ENCODE results near the gene TXNDC2. TPM values are rescaled to one million over a fixed set of nuclear protein-coding genes. Genes with fewer than 3 reads are reported as not detected.
"Not testable (repeated sequence)": the region's sequence is repeated elsewhere in the genome, so short reads cannot be mapped to it uniquely, and the experiment has no call there.

TXNDC2 gene
- under 1 TPM in 1 of 3 donors, not detected in 2; 0.08 TPM for polyA plus RNA-seq (ENCODE audit: insufficient read length in 3 of 3)

- DNase-seq (ENCODE audit: low read depth in 3 of 3, low spot score in 2 of 3) = no peak
Observed at GRCh38 chr18:9885170-9886004, at the start of gene TXNDC2. Gene TXNDC2 (plus strand): TSS chr18:9885973. CDS start chr18:9886681, 708 bp downstream.

DNA sequence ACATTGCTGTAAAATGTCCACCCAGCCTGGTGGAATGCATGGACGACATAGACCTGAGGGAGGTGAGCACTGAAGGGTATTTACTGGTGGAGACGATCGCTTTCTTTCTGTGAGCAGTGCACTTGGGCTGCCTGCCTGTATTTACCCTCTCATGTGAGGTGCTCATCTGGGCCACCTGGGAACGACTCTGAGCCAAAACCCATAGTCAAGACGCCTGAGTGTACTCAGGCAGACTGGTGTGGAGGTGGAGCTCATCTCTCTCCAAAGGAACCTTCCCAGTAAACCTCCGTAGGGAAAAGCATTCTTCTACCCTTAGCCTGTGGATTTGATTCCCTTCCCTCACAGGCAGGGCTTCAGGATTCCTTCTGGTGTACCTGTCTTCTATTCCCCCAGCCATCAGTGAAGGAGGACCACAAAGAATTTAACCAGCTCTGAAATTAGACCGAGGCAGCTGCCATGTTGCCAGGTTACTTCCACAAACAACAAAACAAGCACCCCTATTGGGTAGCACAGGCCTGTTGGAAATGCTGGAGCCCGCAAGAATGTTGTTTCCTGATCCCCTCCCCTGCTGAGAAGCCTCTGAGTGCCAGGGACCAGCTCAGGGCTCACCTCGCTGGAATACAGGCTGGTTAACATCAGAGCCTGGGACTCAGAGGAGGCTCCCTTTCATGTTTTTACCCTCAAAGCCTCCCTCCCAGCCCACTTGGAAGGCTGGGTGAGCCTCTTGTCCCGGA is 47.5 kb upstream of the TXNDC2 start:
- no peak for DNase-seq (ENCODE audit: low read depth in 3 of 3, low spot score in 2 of 3)

- no peak for DNase-seq (ENCODE audit: low read depth in 3 of 3, low spot score in 2 of 3)
Observed at GRCh38 chr18:9839211-9839610, 46.6 kb upstream of the TXNDC2 start.

- no peak for DNase-seq (ENCODE audit: low read depth in 3 of 3, low spot score in 2 of 3)
Observed at GRCh38 chr18:9839853-9840252, 45.9 kb upstream of the TXNDC2 start.

- no peak for DNase-seq (ENCODE audit: low read depth in 3 of 3, low spot score in 2 of 3)
Observed at GRCh38 chr18:9841752-9842151, 44.0 kb upstream of the TXNDC2 start.

- DNase-seq (ENCODE audit: low read depth in 3 of 3, low spot score in 2 of 3) = no peak
Observed at GRCh38 chr18:9842448-9842847, 43.3 kb upstream of the TXNDC2 start.

DNA sequence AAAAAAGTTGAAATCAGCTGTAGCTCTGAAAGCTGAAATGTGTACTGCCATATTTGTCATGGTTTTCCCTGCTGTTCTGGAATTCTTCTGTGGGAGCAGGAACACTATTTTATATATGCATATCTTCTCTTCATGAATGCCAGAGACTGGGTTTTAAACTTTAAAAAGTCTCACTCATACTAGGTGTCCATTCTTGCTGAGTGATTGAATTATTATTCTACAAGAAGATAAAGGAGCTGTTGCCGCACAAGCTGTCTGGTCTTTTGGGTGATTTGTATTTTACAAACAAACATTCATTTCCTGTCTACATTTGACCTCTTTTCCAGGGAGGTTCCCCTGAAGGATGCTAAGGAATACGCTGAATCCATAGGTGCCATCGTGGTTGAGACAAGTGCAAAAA is 40.5 kb upstream of the TXNDC2 start:
- DNase-seq (ENCODE audit: low read depth in 3 of 3, low spot score in 2 of 3) = no peak

GRCh38 chr18:9846162-9846925 is 39.4 kb upstream of the TXNDC2 start:
- DNase-seq (ENCODE audit: low read depth in 3 of 3, low spot score in 2 of 3) = no peak

GRCh38 chr18:9848170-9848879 is 37.4 kb upstream of the TXNDC2 start:
- no peak for DNase-seq (ENCODE audit: low read depth in 3 of 3, low spot score in 2 of 3)

- DNase-seq (ENCODE audit: low read depth in 3 of 3, low spot score in 2 of 3) = no peak
Observed at GRCh38 chr18:9849407-9850283, 36.1 kb upstream of the TXNDC2 start.

DNA sequence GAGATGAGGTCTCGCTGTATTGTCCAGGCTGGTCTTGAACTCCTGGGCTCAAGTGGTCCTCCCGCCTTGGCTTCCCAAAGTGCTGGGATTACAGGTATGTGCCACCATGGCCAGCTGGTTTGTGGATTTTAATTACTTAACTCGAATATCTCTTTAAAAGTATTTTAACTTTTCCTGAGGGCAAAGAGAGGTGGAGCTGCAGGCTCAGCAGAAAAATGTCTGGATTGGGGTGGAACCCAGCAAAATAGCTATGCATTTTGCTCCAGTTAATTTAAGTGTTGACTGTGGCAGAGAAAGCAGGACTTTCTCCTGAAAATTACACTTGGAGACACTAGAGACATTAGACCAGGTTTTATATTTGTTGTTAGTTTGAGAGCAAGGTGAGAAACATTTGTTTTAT is 35.5 kb upstream of the TXNDC2 start:
- DNase-seq (ENCODE audit: low read depth in 3 of 3, low spot score in 2 of 3) = no peak

GRCh38 chr18:9851511-9851910 is 34.3 kb upstream of the TXNDC2 start:
- DNase-seq (ENCODE audit: low read depth in 3 of 3, low spot score in 2 of 3) = no peak

GRCh38 chr18:9852266-9853081 is 33.3 kb upstream of the TXNDC2 start:
- no peak for DNase-seq (ENCODE audit: low read depth in 3 of 3, low spot score in 2 of 3)

DNA sequence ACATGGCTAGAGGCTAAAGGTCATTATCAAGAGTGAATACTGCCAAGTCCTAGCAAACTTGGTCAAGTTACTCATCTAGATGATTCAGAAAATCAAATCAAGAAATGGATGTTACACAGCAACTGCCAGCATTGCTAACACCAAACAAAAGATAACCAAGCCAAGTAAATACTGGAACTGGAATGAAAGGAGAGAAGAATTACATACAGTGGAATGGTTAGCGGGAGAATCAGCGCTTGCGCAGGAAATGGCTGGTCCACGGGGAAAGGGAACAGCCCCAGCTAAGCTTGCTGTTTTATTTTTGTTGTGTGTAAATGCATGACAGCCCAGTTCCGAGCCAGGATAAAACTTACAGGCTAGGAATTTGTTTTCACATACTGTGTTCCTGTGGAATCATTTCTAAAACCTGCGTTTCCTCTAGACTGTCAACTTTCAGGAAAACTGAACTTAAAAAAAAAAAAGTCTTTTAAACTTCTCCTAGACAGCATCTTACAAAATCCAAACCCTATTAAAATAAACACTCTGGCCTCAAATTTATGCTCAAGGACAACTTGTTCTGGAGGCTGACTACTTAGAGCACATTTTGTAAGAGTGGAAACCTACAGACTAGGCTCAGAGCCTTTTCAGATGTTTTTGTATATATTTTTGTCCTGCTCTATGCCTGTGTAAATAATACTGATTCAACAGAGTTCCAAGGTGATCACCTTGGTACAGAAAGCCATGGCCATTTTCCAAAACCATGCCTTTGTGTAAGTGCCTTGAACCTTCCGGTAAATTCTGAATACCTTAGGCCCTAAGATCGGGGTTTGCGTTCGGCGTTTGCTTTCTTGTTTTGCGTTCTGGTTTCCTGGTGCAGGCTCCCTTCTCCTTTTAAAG is 30.7 kb upstream of the TXNDC2 start:
- no peak for DNase-seq (ENCODE audit: low read depth in 3 of 3, low spot score in 2 of 3)

DNA sequence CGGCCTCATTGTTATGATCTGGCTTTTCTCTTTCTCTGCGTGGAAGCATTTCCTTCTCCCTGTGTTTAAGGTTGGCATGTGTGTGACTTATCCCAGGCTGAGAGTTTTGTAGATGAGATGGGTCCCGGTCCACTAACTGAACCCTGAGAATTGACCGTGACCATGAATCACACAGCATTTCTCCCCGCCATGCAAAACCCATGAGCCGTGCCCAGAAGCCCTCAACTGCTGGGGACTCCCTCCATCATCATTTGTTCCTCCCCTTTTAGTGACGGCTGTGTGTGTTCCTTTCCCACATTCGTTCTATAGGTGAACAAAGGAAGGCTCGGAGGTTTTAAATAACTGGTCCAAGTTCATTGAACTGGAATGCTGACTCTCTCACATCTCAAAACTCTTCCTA is 30.1 kb upstream of the TXNDC2 start:
- DNase-seq (ENCODE audit: low read depth in 3 of 3, low spot score in 2 of 3) = no peak

DNA sequence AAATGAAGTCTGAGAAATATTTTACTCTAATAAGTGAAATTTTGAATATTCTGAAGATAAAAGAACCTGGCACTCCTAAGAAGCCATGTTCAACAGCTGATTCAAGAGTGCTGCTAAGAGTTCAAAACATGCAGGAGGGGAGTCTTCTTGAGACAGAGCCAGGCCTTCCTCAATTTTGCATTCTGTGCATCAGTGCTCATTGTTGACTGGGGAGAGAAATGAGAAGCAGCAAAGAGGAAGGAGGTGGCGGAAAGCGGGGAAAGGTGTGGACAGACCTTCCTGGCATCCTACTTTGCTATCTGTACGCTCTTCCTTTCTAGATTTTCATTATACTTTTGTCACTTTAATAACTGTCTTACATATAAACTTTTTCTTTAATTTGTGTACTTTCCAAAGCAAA is 29.7 kb upstream of the TXNDC2 start:
- DNase-seq (ENCODE audit: low read depth in 3 of 3, low spot score in 2 of 3) = no peak

DNA sequence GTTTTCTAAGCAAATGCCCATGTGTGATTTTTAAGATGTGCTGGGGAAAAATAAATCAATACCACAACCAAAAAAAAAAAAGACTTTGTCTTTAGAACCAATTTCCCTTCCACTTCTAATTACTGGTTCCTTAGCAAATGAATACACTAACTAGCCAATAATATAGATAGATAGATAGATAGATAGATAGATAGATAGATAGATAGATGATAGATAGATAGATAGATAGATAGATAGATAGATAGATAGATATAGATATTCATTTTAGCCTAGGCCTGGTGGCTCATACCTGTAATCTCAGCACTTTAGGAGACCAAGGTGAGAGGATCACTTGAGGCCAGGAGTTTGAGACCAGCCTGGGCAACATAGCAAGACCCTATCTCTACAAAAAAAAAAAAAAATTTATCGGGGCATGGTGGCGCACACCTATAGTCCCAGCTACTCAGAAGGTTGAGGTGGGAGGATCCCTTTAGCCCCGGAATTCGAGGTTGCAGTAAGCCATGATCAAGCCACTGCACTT is 28.2 kb upstream of the TXNDC2 start:
- DNase-seq (ENCODE audit: low read depth in 3 of 3, low spot score in 2 of 3) = not testable (repeated sequence)

GRCh38 chr18:9858642-9859041 is 27.1 kb upstream of the TXNDC2 start:
- no peak for DNase-seq (ENCODE audit: low read depth in 3 of 3, low spot score in 2 of 3)
